Esophagus mucosa (tissue), 1 donor: Measurements from ENCODE around the gene GUCY2D. TPM values are rescaled to one million over a fixed set of nuclear protein-coding genes. Genes with fewer than 3 reads are reported as not detected.
A peak's percentile ranks its signal among the peaks of the same experiment; 100 is the strongest.
"Not testable (repeated sequence)": the region's sequence is repeated elsewhere in the genome, so short reads cannot be mapped to it uniquely, and the experiment has no call there.

Experiments
- ATAC-seq: fragments of 200-7000 bp; cut with Tn5 transposase; one replicate; pipeline ENCODE4 v1.9.1; 2020
- total RNA-seq: library from RNA; stranded (reverse); gene quantifications from one replicate; pipeline ENCODE4 v1.2.4, GENCODE V29; 2023
- donor health status: DM: yes; HTN: yes; CAD: no.

The GUCY2D gene
- total RNA-seq, 1 donor from 2014 or later, result 3.5 TPM

DNA sequence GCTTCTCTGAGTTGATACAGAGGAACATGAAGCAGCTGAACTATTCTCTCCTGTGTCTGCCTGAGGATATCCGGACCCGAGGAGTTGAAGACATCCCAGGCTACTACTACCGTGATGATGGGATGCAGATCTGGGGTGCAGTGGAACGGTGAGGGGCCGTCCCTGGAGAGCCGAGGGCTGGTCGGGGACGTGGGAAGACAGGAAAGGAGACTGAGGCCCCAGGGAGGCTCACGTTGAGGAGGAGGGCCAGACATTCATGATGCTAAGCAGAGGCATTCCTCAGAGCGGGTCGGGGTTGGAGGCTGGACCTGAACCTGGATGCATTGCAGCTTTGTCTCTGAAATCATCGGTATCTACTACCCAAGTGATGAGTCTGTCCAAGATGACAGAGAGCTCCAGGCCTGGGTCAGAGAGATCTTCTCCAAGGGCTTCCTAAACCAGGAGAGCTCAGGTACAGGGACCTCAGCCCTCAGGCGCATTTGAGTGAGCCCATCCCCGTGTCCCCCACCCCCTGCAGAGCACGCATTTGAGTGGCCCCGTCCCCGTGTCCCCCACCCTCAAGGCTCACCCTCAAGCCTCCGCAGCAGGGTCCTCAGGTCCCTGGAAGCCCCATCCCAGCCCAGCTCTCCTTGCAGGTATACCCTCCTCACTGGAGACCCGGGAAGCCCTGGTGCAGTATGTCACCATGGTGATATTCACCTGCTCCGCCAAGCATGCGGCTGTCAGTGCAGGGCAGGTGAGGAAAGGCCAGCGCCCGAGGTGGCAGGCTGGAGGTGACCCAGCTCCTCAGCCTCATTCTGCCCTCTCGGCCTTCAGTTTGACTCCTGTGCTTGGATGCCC is 44.7 kb downstream of the GUCY2D start:
- no peak for ATAC-seq

DNA sequence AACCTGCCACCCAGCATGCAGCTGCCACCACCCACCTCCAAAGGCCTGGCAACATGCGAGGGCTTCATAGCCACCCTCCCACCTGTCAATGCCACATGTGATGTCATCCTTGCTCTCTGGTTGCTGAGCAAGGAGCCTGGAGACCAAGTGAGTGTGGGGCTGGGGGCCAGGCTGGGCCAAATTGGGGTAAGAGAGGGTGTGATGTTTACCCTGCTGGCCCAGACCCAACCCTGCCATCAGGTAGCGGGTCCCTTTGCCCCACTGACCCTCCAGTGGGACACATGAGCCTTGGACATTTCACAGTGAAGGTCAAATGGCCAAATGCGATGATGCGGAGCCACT is 45.3 kb downstream of the GUCY2D start:
- no peak for ATAC-seq

DNA sequence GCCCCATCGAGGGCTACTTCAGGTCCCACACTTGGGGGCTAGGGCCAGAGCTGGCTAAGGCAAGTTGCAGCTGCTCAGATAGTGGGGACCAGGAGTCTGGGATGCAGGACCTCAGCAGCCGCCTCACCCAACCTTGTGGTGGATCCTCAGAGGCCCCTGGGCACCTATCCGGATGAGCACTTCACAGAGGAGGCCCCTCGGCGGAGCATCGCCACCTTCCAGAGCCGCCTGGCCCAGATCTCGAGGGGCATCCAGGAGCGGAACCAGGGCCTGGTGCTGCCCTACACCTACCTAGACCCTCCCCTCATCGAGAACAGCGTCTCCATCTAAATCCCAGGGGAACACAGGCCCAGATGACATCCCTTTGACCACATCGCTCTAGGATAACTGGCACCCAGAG is 45.8 kb downstream of the GUCY2D start:
- no peak for ATAC-seq

DNA sequence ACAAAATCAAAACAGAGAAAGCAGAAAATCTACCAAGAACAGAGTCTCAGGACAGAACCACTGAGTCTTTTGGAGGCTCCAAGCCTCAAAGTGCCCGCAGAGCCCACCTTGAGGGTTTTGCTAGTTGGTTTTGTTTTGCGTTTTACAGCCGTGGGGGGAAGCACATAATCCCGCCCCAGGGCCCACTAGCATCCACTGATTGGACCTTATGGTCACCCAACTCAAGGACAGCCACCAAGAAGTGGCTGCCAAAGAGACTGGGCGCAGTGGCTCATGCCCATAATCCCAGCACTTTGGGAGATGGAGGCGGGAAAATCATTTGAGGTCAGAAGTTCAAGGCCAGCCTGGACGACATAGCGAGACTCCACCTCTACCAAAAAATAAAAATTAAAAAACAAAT is 46.3 kb downstream of the GUCY2D start:
- no peak for ATAC-seq

DNA sequence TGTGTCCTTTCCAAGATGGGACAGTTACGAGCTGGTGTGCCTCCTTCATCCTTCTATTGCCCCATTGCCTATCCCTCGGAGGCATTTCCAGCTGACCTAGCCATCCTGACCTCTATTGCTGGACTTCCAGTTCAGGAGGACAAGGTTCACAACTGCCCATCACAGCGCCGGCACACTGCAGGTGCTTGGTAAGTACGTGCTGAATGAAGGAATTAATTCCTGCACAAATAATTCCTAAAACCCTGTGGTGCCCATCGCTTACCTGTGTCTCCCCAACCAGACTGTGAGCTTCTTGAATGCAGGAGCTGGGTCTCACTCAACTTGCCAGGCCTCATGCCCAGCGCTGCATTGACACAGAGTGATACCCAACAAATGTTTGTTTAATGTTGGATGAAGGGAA is 49.4 kb downstream of the GUCY2D start:
- no peak for ATAC-seq

DNA sequence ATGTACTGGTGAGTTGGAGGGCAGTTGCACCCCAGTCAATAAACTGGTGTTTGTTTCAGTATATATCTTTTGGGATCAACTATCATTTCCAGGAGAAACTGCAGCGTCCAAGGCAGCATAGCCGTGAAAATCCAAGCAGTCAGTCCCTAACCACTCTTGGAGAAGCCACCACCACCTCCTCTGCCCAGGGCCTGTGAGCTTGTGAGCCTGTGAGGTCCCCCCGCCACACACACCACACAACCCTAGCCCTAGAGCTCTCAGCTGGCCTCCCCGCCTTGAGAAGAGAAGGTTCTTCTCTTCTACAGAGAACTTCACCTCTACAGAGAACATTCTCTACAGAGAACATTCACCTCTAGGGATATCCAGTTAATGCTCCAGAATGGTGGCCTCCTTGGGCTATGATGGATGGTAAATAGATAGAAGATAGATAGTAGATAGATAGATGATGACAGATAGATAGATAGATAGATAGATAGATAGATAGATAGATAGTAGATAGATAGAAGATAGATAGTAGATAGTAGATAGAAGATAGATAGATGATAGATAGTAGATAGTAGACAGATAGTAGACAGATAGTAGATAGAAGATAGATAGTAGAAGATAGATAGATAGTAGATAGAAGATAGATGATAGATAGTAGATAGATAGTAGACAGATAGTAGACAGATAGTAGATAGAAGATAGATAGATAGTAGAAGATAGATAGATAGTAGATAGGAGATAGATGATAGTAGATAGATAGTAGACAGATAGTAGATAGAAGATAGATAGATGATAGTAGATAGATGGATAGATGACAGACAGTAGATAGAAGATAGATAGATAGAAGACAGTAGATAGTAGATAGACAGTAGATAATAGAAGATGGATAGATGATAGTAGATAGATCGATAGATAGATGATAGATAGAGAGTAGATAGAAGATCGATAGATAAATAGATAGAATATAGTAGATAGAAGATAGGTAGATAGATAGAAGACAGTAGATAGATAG is 50.1 kb downstream of the GUCY2D start:
- ATAC-seq, result no peak

DNA sequence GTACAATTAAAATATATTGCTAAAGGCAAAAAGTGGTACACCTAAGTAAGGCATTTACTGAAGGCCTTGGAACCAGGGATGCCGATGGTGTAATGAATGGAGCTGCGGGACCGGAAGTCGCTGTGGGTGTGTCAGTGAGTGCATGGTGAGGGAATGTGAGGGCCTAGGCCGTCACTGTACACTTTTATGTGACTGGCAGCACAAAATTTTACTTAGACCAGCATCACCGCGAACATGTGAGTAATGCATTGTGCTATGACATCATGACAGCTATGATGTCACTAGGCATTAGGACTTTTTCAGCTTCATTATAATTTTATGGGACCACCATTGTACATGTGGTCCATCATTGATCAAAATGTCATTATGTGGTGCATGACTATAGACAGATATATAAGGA is 51.2 kb downstream of the GUCY2D start:
- no peak for ATAC-seq

DNA sequence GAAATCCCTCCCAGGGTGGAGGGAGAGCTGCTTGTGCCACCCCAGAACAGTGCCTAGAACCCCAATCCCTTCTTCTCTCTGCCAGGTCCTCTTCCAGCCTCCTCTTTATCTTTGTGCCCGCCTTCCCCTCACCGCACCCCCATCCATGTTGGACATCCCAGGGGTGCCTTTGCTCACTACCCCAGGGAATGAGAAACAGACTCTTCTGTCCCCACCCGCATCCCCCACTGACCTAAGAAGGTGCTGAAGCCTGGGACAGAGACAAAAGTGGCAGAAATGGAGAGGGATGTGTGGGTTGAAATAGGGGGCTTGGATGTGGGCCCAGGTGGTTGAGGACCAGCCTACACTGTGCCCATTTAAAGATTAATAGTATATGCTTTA is 53.4 kb downstream of the GUCY2D start:
- no peak for ATAC-seq

DNA sequence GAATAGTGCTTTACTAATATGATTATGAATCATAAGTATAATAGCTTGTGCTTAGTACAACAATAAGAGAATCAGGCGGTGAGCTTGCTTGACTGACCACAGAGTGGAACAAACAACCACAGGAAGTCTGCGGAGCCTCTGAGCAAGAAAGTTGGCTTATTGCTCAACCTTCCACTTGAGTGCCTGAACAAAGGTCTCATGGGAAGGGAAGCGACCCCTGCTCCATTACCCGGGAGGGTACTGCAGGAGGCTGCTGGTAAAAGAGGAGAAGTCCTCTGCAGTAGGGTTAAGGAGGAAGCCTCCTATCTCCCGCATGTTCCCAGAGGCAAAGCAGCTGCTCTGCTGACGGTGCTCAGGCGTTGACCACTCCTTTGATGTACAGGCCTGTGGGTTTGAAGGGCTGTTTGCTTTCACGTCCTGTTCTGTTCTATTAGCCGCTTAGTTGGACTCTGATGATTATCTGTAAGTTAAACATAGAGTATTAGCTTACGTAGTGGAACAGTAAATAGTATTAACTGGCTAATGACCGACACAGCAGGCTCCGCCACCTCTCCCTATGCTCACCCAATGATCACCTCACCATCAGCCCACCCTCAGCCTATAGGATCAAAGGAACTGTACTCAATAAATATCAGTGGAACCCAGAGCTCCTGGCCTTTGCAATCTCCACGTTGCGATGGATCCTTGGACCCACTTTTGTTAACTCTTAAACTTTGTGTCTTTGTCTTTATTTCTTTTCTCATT is 54.0 kb downstream of the GUCY2D start:
- peak; percentile 53 for ATAC-seq

DNA sequence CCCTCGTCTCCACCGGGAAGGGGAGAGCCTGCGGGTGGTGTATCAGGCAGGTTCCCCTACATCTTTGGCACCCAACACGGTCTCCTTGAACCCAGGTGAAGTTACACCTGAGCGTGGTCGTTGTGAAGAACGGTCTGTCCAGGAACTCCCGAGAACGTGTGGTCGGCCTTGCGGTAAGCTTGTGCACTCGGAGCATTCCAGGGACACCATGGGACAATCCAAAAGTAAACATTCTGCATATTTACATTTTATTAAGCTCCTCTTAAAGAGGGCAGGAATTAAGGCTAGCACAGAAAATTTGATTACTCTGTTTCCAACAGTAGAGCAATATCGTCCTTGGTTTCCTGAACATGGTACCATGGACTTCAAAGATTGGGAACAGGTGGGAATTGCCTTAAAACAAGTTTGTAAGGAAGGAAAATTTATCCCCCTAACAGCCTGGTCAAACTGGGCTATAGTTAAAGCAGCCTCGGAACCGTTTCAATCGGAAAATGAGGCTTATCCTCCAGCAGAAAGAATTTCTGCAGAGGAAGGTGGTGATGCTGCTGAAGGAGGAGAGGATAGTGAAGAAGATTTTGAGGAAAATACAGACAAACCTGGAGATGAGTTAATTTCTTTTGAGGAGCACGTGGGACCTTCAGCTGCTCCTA is 54.7 kb downstream of the GUCY2D start:
- no peak for ATAC-seq

DNA sequence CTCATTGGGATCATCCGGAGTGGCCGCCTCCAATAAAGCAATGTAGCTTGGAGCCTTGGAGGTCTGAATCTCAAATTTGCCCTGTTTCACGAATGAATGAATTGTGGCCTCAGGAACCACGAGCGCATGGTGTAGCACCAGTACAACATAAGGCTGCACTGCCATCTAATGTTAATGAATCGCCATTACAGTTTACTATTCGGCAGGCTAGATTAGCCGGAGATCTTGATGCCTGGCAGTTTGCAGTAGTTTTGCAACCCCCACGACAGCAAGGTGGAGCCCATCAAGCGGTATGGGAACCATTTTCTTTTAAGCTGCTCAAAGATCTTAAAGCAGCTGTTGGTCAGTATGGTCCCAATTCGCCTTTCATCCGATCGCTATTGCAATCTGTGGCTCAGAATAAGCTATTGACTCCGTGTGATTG is 55.3 kb downstream of the GUCY2D start:
- ATAC-seq, result peak; percentile 72

DNA sequence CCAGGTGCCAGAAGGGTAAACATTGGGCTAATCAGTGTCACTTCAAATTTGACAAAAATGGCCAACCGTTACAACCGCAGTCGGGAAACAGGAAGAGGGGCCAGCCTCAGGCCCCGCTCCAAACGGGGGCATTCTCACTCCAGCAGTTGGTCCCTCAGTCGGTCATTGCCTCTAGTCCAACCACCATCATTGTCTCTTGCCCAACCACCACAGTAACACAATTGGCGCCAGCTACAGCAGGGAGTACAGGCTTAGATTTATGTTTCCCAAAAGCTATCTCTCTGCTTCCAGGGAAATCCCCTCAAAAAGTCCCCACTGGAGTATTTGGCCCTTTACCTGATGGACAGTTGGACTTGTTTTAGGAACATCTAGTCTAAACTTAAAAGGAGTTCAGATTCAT is 56.7 kb downstream of the GUCY2D start:
- ATAC-seq, result no peak

DNA sequence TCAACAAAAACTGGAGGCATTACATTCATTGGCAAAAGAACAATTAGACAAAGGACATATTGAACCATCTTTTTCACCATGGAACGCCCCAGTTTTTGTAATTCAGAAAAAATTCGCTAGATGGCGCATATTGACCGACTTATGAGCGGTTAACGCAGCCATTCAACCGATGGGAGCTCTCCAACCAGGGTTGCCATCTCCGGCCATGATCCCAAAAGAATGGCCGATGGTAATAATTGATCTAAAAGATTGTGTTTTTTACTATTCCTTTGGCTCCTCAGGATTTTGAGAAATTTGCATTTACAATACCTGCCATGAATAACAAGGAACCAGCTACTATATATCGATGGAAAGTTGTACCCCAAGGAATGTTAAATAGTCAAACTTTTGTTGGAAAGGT is 57.9 kb downstream of the GUCY2D start:
- ATAC-seq, result peak; percentile 45

DNA sequence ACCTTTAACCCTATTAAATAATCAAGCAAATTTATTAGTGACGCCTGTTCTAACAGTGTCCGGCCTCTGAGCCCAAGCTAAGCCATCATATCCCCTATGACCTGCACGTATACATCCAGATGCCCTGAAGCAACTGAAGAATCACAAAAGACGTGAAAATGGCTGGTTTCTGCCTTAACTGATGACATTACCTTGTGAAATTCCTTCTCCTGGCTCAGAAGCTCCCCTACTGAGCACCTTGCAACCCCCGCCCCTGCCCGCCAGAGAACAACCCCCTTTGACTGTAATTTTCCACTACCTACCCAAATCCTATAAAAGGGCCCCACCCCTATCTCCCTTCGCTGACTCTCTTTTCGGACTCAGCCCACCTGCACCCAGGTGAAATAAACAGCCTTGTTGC is 59.4 kb downstream of the GUCY2D start:
- not testable (repeated sequence) for ATAC-seq

DNA sequence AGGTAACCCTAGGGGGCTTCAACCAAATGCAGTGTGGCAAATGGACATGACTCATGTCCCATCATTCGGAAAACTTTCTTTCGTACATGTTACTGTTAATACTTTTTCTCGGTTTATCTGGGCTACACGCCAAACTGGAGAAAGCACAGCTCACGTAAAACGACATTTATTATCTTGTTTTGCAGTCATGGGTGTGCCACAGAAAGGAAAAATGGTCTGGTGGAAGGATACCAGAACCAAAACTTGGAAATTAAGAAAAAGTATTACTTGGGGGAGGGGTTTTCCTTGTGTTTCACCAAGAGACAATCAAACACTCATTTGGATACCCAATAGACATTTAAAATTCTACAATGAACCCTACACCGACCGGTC is 60.0 kb downstream of the GUCY2D start:
- ATAC-seq, result no peak

DNA sequence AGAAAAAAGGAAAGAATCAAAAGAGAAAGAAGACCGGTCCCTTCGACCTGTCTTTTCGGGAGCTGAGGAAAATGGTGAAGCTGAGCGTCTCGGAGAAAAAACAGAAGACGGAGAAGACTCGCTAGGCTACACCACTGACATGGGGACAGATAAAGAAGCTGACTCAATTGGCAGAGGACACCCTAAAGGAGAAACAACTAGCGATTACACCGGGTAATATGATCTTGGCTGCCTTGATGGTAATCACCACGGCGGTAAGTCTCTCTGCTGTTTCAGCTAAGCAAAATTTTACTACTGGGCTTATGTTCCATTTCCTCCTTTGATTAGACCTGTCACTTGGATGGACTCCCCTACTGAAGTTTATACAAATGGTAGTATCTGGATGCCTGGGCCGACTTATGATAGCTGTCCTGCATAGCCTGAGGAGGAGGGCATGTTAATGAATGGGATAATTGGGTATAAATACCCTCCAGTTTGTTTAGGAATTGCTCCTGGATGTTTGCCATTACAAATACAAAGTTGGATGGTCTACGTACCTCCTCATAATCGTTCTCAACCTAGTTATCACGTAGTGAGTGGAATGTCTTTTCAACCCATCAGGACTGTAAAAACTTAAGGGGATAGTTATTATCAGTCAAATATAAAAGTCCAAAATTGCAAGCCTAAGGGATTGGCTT is 60.5 kb downstream of the GUCY2D start:
- no peak for ATAC-seq

DNA sequence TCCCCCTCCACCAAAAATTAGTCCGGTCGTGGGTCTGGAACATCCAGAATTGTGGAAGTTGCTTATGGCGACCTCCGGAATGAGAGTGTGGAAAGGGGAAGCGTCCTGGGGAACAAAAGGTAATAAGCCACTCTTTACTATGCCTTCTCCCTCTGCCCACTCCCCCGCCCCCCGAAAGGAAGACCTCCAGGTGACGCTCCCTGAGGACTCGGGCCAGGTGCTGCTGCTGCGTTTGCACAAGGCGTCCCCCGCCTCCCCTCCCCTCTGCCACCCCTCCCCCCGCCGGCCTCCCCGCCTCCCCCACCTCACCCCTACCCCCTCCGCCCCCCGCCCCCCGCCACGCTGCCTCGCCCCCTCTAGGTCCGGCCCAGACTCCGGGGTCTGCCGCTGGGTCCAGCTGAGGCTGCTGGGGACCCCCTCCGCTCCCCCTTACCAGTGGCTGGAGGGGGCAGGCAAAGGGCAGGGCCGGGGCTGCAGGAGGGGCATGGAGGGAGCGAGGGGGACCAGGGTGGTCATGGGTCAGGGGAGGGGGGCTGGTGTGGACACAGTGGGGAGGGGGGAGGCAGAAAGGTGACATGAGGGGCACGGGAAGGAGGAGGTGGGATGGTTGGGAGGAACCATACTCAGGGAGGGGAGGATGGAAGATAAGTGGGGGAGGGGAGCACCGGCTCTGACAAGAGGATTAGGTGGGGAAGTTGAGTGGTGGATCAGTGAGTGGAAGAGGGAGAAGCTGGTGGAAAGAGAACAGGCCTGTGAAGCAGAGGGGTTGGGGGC is 61.5 kb downstream of the GUCY2D start:
- no peak for ATAC-seq

DNA sequence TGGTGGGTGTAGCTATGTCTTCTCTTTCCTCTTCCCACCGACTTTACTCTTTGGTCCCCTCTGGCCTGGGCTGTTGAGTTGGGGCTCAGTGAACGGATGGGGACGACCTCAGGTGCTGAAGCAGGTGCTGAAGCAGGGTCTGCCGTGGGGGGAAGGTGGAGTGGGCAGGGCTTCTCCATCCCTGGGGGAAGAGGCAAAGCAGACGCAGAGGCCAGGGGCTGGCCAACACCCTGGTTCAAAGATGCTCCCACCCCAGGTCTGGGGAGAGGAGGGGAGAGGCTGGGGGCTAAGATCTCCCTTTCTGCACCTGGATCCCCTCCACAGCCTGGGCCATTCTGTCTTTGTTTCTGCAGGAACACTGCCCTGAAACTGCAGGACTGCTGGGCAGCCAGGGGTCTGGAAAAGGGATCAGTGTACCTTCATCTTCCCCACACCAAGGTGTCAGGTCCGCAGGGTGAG is 62.2 kb downstream of the GUCY2D start:
- no peak for ATAC-seq

DNA sequence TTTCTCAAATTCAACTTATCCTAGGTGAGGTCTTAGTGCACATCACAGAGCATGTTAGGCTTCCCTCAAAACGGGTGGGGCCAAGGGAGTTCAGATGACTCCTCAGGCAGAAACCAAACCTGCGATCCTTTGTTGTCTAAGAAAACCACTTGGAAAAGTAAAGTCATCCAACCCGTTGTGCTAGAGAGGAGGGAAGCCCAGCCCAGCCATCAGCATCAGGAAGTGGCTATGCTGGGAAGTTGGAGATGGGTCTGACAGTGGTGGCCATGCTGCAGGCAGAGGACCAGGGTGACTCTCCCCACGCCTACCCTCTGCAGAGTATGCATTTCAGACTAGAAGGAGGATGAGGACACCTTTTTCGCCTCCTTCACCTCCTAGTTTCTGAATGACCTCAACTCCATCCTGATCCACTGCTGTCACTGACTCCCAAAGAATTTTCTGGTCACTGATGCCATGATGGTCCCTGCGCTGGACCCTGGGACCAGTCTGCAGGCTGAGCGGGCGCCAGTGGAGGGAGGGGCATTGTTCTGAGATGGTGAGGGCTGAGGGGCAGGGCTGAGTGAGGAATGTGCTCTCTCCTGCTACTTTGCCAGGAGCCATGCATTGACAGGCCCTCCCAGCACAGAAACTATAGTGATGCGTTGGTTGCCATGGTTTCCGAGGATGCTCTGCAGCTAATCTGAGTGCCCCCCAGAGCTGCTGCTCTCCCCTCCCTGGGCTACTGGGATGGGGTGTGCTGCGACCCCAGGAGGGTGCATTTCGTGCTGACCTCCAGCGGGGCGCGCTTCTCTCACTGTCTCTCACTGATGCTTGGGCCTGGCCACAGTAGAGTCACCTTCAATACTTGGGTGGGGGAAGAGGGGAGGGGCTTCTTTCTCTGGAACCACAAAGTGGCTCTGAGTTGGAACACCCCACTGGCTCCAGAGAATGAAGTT is 64.7 kb downstream of the GUCY2D start:
- peak; percentile 72 for ATAC-seq

DNA sequence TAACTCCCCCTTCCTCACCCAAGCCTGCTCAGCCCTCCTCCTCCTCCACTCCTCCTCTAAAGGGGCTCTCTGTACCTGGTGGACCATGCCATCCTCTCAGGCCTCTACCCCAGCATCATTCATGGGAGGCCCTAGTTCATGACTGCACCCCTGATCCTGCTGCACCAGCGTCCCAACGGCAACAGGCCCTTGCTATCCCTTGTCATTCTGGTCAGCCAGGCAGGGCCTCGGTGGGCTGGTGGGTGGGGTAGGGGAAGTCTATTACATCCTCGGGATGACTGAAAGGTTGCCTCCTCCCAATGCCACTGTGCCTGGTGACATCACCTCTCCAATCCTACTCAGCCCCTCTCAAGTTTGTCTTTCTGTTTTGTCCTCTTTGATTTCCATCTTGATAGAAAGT is 65.4 kb downstream of the GUCY2D start:
- ATAC-seq, result no peak
